Measurements from ENCODE around the gene EXT2.

The EXT2 gene

DNA sequence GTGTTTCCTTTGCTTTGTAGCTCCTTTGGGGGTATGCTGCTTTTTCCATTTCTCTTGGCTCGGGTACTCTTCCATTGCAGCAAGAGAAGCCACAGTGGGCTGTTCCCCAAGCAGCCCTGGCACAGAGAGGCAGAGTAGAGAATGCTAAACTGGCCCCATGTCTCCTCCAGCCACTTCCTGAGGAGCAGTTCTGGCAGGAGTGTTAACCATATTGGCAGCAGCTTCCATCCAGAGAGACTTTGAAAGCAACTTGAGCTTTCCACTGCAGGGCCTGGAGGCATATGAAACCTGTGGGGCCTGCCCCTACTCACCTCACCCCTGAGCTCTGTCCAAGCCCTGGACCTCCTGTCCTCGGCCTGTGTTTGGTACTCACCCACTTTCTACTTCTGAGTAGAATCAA lies 152.6 kb downstream of the EXT2 start:
- no peak for DNase-seq

DNA sequence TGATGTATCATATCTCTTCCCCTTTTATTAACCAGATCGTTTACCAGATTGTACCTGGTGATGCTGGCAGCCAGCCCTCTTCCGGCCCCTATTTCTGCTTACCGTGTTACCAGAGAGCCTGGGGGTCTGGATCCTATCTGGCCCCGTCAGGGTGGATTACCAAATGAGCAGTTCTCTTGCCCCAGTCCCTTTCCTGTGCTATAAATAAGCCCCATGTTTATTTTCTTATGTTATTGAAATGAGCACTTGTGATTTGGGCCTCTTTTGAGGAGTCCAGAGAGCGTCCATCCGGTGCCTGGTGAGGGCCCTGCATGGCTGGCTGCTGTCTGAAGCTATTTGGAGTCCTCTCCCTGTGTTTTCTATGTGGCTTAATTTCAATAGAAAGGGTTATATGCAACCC lies 154.9 kb downstream of the EXT2 start:
- no peak for DNase-seq

DNA sequence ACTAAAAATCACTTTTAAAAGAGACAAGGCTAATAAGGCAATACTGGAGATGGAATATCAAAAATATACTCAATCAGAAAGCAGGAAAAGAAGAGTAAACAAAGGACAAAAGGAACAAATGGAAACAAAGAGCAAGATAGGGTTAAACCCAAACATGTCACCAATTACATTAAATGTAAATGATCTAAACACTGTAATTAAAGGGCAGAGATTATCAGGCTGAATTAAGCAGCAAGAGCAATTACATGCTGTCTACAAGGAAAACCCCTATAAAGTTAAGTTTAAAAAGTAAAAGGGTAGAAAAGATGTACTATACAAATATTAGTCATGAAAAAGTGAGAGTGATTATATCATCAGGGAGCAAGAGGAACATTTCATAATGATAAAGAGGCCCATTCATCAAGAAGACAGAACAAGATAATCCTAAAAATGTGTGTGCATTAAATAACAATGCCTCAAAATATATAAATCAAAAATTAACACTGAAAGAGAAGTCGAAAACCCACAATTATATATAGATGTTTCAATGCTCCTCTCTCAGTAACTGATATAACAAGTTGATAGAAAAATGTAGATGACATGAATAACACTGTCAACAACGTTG lies 157.6 kb downstream of the EXT2 start:
- DNase-seq, result no peak

GRCh38 chr11:44255406-44256071 lies 160.1 kb downstream of the EXT2 start:
- no peak for DNase-seq

GRCh38 chr11:44256673-44257291 lies 161.3 kb downstream of the EXT2 start:
- DNase-seq, result no peak

DNA sequence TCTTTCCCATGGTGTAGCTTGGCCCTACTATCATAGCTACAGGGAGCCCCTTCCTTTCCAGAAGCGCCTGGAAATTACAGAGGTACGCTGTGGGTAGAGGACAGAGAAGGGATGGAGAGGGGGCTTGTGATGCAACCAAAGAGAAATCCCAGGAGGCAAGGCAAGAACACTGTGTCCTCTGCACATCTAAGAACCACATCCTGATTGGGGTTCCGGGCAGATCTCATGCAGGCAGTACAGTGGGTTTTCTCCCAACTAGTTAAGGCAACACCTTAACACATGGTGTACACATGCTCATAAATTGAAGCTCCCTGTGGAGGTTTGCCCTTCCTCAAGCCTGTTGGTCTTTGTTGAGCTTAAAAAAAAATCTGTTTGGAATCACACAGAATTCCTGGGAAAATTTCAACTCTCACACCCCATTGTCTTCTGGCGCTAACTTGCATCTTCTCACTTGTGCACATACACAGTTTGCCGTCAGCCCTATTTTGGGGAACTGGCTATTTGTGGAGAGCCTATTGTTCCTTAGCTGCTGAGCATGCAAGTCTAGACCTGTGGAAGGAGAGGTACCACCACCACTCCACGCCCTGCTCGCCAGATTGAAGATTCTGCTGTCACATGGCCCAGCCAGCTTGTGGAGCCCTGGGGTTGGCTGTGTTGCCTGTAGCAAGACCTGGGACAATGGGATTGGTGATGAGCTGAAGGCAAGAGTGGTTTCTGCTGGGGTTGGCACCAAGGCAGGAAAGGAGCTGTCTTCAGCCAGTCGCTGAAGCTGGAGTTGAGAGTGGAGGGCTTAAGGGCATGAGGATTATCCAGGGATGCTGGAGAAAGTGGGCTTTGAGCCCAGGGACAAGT lies 162.1 kb downstream of the EXT2 start:
- no peak for DNase-seq

- DNase-seq, result no peak
Measured at GRCh38 chr11:44258190-44258489, 162.7 kb downstream of the EXT2 start.

- no peak for DNase-seq
Measured at GRCh38 chr11:44258839-44259420, 163.5 kb downstream of the EXT2 start.

- DNase-seq, result no peak
Measured at GRCh38 chr11:44260081-44260480, 164.6 kb downstream of the EXT2 start.

DNA sequence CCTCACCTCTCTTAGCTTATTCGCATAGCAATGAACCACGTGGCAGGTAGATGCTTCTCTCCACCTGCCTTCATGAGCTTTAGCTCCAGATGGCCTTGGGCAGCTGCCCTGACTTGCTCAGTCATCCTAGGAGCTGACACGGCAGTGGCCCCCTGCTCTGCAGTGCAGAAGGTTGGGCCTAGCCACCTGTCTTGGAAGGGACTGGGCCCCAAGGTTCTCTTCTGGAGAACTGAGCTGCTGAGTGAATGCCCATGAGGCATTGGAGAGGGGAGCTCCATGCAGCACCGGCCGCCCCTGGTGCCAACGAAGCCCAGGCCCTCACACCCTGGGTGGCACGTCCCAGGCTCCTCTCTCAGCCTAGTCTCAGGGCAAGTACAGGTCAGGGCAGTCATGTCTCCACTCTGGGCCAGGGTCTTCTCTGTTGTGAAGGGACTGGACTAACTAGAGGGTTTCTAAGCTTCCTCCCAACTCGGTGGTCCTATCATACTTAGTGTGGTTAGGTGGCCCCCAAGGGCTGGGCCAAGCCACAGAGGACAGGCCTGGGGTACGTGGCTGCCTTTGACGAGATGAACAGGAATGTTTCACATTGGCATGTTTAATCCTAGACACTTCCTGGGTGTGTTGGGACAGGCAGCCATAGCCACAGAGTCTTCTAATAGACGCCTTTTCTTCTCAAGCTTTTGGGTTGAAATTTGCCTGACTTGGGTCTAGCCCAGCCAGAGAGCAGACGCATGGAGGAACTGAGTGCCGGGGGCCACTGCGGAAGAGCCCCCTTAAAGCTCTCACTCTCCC lies 166.5 kb downstream of the EXT2 start:
- DNase-seq, result no peak

DNA sequence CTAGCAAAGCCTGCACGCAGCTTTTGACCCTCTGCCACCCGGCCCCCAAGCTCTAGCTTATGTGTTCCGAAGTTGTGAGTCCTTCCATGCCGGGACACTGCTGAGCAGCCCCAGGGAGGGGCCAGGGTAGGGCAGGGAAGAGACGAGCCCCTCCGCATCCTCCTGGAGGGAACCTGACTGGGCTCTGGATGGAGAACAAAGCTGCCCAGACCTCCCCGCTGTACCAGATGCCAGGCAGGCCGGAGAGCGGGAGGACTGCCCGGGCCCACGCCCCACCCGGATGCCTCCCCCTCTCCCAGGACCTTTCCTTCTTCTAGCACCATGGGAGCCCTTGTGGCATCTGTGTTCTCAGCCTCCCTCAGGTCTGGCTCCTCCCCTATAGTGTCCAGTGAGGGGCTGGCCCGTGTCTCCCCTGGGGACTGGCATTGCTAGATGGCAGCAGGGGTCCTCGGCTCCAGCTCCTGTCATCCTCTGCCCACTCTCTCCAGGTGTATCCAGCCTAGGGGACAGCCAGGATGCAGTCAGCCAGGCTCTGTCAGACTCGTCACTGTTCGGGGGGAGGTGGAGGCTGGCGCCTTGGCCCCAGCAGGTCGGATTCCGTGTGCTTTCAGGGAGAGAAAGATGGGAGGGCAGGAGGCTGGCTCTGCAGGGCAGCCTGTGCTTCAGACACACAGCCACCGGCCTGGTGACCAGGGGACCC lies 168.4 kb downstream of the EXT2 start:
- no peak for DNase-seq

DNA sequence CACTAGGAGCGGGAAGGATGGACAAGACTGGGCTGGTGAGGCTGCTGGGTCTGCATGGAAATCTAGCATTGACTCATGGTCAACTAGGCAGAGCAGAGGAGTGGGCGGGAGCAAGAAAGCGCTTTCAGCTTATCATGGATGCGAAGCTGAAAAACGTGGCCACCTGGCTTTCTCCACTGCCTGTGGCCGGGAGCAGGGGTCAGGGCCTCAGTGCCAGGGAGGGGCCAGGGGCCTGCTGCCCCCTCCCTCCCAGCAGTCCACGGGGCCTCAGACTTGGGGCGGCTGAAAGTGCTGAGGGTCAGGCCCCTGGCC lies 168.9 kb downstream of the EXT2 start:
- DNase-seq, result no peak

GRCh38 chr11:44264761-44265160 lies 169.3 kb downstream of the EXT2 start:
- no peak for DNase-seq

DNA sequence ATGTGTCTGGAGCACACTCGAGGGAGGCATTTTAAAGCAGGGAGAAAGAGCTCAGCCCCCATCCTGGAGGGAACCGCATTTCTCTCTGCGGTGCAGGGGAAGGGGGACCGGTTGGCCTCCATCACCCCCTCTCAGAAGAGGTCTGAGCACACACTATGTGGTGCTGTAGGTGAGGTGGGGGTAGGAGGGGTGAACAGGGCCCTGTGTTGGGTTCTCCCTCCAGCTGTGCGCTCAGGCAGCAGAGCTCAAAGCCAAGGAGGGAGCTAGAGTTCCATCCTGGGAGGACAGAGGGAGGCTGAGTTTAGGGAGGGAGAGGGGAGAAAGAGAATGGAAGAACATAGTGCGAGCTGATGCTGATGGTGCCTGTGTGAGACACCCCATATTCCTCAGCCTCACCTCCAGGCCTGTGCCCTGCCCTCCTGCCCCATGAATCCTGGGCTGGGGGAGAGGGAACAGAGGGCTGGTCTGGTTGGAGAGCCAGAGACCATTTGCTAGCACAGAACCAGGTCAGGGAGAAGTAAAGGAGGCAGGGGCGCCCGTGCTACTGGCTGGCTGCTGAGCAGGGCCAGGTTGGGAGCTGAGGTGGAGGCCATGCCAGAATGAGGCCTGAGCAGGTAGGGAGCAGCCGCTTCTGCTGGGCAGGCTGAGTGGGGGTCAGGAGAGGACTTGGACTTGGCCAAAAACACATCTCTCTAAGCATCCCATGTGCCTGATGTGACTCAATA lies 170.7 kb downstream of the EXT2 start:
- DNase-seq, result no peak

DNA sequence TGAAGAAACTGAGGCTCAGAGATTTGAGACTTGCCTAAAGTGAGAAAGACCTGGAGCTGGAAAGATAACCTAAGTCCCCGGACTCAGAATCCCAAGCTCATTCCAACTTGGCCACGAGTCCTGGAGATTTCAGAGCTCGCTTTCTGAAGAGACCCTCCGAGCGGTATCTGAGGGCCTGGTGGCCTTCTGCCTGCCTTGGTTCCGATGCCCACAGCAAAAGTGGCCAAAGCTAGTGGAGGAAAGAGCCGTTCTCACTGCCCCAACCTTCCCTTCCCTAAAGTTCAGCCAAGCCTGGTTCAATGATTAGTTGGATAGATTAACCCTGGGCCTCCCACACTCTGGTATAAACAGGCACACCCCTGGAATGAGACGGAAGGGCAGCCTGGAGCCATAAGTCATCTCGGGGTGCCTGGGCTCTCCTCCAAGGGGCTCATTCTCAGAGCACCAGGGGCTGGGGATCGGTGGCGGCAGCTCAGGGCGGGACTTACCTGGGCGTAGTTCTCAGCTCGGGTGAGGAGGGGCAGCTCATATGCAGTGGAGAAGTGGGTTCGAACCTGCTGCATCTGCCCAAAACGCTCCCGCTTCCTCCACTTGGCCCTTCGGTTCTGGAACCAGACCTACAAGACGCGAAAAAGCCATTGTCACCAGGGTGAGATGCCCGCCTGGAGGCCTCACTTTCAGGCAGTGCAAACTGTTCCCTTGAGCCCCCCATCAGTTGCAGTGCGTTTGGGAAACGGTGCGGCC lies 171.7 kb downstream of the EXT2 start:
- no peak for DNase-seq

GRCh38 chr11:44267750-44268613 lies 172.5 kb downstream of the EXT2 start:
- no peak for DNase-seq

DNA sequence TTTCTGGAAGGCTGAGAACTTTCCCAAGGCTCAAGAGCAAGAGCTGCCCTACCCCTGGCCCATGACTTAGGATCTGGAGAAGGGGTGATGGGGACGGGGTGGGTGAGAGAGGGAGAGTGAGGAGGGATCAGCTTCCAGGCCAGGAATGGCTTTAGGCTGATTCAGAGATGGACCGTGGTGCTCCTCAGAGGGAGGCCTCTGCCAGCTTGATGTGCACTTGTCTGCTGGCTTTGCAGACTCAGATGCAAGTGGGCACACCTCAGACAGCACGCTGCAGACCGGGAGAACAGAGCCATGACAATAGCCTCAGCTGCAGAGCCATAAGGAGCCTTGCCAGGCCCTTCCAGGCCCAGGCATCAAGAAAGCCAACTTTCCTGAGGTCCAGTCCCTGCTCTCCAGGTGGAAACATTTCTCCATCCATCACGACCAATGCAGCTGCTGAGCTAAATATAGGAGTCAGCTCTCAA lies 173.2 kb downstream of the EXT2 start:
- DNase-seq, result no peak

DNA sequence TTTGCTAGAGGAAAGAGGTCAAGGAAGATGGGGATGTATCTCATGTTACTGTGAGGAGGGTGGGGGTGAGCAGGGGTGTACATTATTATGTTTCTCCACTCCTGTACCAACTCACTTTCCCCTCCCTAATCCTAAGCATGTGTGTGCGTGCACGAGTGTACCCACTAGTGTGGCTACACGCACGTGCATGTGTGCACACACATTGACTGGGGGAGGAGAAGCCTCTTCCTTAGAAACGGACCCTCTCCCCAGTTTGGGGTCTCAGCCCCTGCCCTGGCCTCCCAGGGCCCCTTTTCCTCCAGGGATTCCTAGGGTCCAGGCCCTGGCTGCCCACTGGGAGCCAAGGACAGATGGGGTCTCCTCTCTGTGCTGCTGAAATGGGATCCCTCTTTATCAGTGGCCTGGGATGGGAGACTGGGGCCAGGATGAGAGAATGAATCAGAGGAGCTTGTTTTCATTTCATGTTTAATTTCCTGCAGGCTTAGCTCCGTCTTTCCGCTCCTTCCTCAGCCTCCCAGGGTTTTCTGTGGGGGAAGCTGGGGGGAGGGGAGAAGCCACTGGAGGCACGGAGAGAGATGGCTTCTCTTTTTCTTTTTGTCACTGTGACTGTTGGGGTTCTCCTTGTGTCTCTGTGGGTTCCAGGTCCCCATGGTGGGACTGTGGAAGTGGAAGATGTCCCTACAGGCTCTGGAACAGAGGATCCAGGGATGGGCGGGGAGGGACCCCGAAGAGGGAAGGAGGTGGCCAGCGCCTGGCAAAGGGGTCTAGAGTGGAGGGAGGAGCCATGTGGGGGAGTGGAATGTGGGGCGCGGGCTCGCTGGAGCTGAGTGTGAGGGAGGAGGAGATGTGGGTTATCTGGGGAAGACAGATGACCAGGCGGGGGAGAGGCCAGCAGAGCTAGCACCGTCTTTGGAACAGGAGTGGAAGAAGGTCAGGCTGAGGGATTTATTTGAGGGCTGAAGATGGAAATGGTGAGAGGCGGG lies 174.2 kb downstream of the EXT2 start:
- no peak for DNase-seq

Measured in activated effector memory CD4-positive, alpha-beta T cell treated with Interleukin-2 at 50 U/mL for 16 hours (primary cell).